WERI-Rb-1 (cell line): ENCODE results near the gene CEP97.
A peak's percentile ranks its signal among the peaks of the same experiment; 100 is the strongest.
"Not testable (repeated sequence)": the region's sequence is repeated elsewhere in the genome, so short reads cannot be mapped to it uniquely, and the experiment has no call there.

Experiments used
- DNase-seq: peaks from one replicate; pipeline ENCODE4 v3.0.0-alpha.2; 2020
- H3K27ac ChIP-seq: fragments of 250-450 bp; sonication (Bioruptor Pico); 2 replicates; pipeline ENCODE4 v1.5.1; 2020; ENCODE audit warnings: mild to moderate bottlenecking, moderate library complexity
- H3K27me3 ChIP-seq: fragments of 250-450 bp; sonication (Bioruptor Pico); 2 replicates; pipeline ENCODE4 v1.5.1; 2021; ENCODE audit warnings: mild to moderate bottlenecking, low read depth, moderate library complexity; ENCODE audit not compliant: insufficient read depth, severe bottlenecking
- H3K36me3 ChIP-seq: fragments of 250-450 bp; sonication (Bioruptor Pico); 2 replicates; pipeline ENCODE4 v1.5.1; 2020; ENCODE audit warnings: mild to moderate bottlenecking, moderate library complexity
- H3K4me3 ChIP-seq: 2 replicates; pipeline ENCODE4 v1.5.1; 2011; ENCODE audit warnings: low read depth, mild to moderate bottlenecking, control low read depth, low read length
- H3K9me3 ChIP-seq: fragments of 250-450 bp; sonication (Bioruptor Pico); 2 replicates; pipeline ENCODE4 v1.5.1; 2021; ENCODE audit warnings: mild to moderate bottlenecking, moderate library complexity; ENCODE audit not compliant: severe bottlenecking
- CTCF ChIP-seq: IDR thresholded peaks from 2 replicates; pipeline ENCODE4 v1.5.1; 2011; ENCODE audit warnings: low read depth, mild to moderate bottlenecking, control low read depth, inconsistent platforms, low read length

CEP97 gene

GRCh38 chr3:101724329-101725193 is at the start of gene CEP97:
CEP97 (plus strand) TSS chr3:101724614; CDS start chr3:101724677, 63 bp downstream.
- Histone ChIP-seq H3K4me3 (peak within 1 kb of the TSS; percentile 93), H3K27ac (peak within 1 kb of the TSS; percentile 93)
- TF ChIP-seq CTCF = no peak

GRCh38 chr3:101675709-101676215 is 48.7 kb upstream of the CEP97 start:
- Histone ChIP-seq H3K4me3 (peak overlapping the region; percentile 74), H3K27ac (peak overlapping the region; percentile 79), H3K9me3 (no peaks in the 10 kb centered on the region), H3K36me3 (peaks cover 28% of the 10 kb centered on the region), H3K27me3 (no peaks in the 10 kb centered on the region)
- TF ChIP-seq CTCF = no peak
- DNase-seq = peak; percentile 22

More at GRCh38 chr3:101724329-101725193, at the start of gene CEP97:
- DNase-seq = peak; percentile 93
- no peaks in the 10 kb centered on the region for H3K9me3 ChIP-seq
- H3K27me3 ChIP-seq = no peaks in the 10 kb centered on the region
- peaks cover 35% of the 10 kb centered on the region for H3K36me3 ChIP-seq

GRCh38 chr3:101676216-101676764 is 48.1 kb upstream of the CEP97 start:
- Histone ChIP-seq H3K36me3 (peaks cover 28% of the 10 kb centered on the region), H3K4me3 (peak overlapping the region; percentile 74), H3K9me3 (no peaks in the 10 kb centered on the region), H3K27me3 (no peaks in the 10 kb centered on the region), H3K27ac (peak overlapping the region; percentile 79)
- TF ChIP-seq CTCF = no peak
- peak; percentile 97 for DNase-seq

- DNase-seq = peak; percentile 99
- Histone ChIP-seq H3K27me3 (no peaks in the 10 kb centered on the region), H3K36me3 (peaks cover 28% of the 10 kb centered on the region), H3K9me3 (no peaks in the 10 kb centered on the region), H3K27ac (peak within 1 kb of the TSS; percentile 79), H3K4me3 (peak within 1 kb of the TSS; percentile 74)
- peak; percentile 63 for TF ChIP-seq CTCF
These were observed 47.5 kb upstream of the CEP97 start, which contains the start of gene ZBTB11 for GRCh38 chr3:101676765-101677435. ZBTB11 (minus strand) TSS chr3:101677132; CDS start chr3:101676914, 218 bp downstream.

- H3K4me3 ChIP-seq = peak overlapping the region; percentile 74
- peak; percentile 56 for DNase-seq
- peak overlapping the region; percentile 24 for H3K27ac ChIP-seq
These were observed 46.8 kb upstream of the CEP97 start for GRCh38 chr3:101677436-101678286.

GRCh38 chr3:101678837-101679236 is 45.6 kb upstream of the CEP97 start:
- peaks cover 45% of the 10 kb centered on the region for H3K36me3 ChIP-seq
- not testable (repeated sequence) for DNase-seq, H3K9me3 ChIP-seq, H3K27me3 ChIP-seq, H3K27ac ChIP-seq, H3K4me3 ChIP-seq

More at GRCh38 chr3:101677436-101678286, 46.8 kb upstream of the CEP97 start:
- Histone ChIP-seq H3K36me3 (peaks cover 33% of the 10 kb centered on the region), H3K27me3 (no peaks in the 10 kb centered on the region), H3K9me3 (no peaks in the 10 kb centered on the region)
- no peak for TF ChIP-seq CTCF
